Ovary (tissue), 9 donors: Measurements from ENCODE around the gene SUGCT. TPM values are rescaled to one million over a fixed set of nuclear protein-coding genes. Genes with fewer than 3 reads are reported as not detected.

Experiments
- DNase-seq, 5 donors: peaks; one replicate each; pipeline ENCODE4 v3.0.0-alpha.2; 2019 to 2020
- H3K27ac ChIP-seq, 2 donors: fragments of 200-600 bp; one replicate each; pipeline versions ENCODE4 v1.5.1 to v1.8.0; 2019 to 2022
- H3K27me3 ChIP-seq: fragments of 200-600 bp; one replicate; pipeline ENCODE4 v1.8.0; 2022
- H3K36me3 ChIP-seq: fragments of 200-600 bp; sonication (generic); one replicate; pipeline ENCODE4 v1.5.1; 2019
- H3K4me1 ChIP-seq: one replicate; pipeline ENCODE4 v1.8.1; 2013; ENCODE audit warnings: mild to moderate bottlenecking, moderate library complexity; ENCODE audit not compliant: insufficient read depth
- H3K4me3 ChIP-seq: fragments of 200-600 bp; sonication (generic); one replicate; pipeline ENCODE4 v1.5.1; 2017
- H3K9me3 ChIP-seq, 2 donors: fragments of 200-600 bp in 1 of 2; sonication (generic) in 1 of 2; one replicate each; pipeline versions ENCODE4 v1.5.1 to v1.8.1; 2013 to 2019; ENCODE audit warnings: mild to moderate bottlenecking in 1 of 2, moderate library complexity in 1 of 2
- CTCF ChIP-seq, 3 donors: fragments of 450-650 bp in 2 of 3; fragments of 200-600 bp in 1 of 3; IDR thresholded peaks; one replicate each; pipeline versions ENCODE4 v1.5.1 to v1.8.0; 2016 to 2022; ENCODE audit warnings: antibody characterized with exemption in 3 of 3, mild to moderate bottlenecking in 1 of 3
- EP300 ChIP-seq: sonication (generic); formaldehyde crosslinking; IDR thresholded peaks from one replicate; pipeline ENCODE4 v1.6.1; 2017; ENCODE audit warnings: antibody characterized with exemption
- POLR2A ChIP-seq: fragments of 450-650 bp; IDR thresholded peaks from one replicate; pipeline ENCODE4 v1.6.1; 2017; ENCODE audit warnings: antibody characterized with exemption, mild to moderate bottlenecking, moderate library complexity
- WGBS, 3 donors: extraction: QIAGEN DNeasy Blood & Tissue Kit in 1 of 3; methylation state at CpG; one replicate each; pipeline versions ENCODE4 v1.1.5 to v1.1.7; 2013 to 2017; 5-methylcytosine and 5-hydroxymethylcytosine counted together
- intact Hi-C, 4 donors: fragments of 100-400 bp; cut with DNase I; formaldehyde crosslinking; loops; one replicate each; pipeline versions ENCODE4 v1.11.0 to v1.15.1; 2022 to 2023
- polyA plus RNA-seq, 2 donors: library from polyadenylated mRNA; stranded (reverse); fragments of 200-250 nt in 1 of 2; fragments of 350-450 nt in 1 of 2; fragmentation: Illumina TruSeq in 1 of 2; extraction: RNeasy Lipid Tissue Mini Kit (QIAGEN cat#74804) in 1 of 2; gene quantifications; one replicate each; pipeline ENCODE4 v1.2.3, GENCODE V29; 2013 to 2014
- total RNA-seq, 7 donors: library from RNA; depleted of rRNA in 2 of 7; stranded (reverse); fragments of >200 nt in 2 of 7; fragmentation: NEBNext Ultra II Directional in 3 of 7; extraction: Animal tissue kit (Norgen Biotek cat#: 25700) in 3 of 7; gene quantifications; one replicate each; pipeline versions ENCODE4 v1.1.0 to v1.2.4, GENCODE V29; 2016 to 2023
- donor health status: DM: no; HTN: no; CAD: no; lungs with moderate emphysema.
- donor health status: DM: no; HTN: no; CAD: no.
- donor health status: Bipolar disorder and iron deficiency.
- donor health status: DM: yes; HTN: yes; CAD: no.
- donor health status: DM: no; HTN: no; CAD: no.
- donor health status: DM: yes; HTN: yes; CAD: no.

The SUGCT gene
- total and polyA plus RNA-seq, 9 donors, result 3.4 to 9.3 (median 7.8) TPM

DNA sequence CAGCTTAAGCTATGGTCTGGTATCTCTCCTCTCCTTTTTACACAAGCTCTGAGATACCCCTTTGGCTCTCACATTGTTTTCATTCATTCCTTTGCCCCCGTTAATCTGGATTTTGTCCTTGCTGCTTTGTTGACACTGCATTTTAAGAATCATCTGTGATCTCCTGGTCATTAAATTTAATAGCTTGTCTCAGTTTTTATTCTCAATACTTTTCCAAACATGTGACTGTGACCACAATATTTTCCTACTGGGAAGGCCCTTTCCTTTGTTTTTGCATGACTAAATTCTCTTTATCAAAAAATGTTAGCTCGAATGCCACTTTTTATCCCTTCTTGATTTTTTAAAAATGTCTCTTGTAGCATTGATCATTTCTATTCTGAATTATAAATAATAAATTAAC is 171.2 kb downstream of the SUGCT start:
- TF ChIP-seq CTCF (IDR thresholded peaks at IDR 0.05) (no peak), EP300 (no peak), POLR2A (no peak)

GRCh38 chr7:40306596-40306995 is 171.8 kb downstream of the SUGCT start:
- H3K27ac ChIP-seq, result no peak overlapping the region
- no peaks in the 10 kb centered on the region for H3K27me3 ChIP-seq
- H3K4me3 ChIP-seq, result no peak overlapping the region
- DNase-seq, result no peak
- intact Hi-C loops, result no loop called here
- no peaks in the 10 kb centered on the region for H3K9me3 ChIP-seq
- H3K36me3 ChIP-seq, result no peaks in the 10 kb centered on the region
- no peaks in the 10 kb centered on the region for H3K4me1 ChIP-seq
- no peak for TF ChIP-seq POLR2A
- TF ChIP-seq EP300, result no peak
- TF ChIP-seq CTCF (IDR thresholded peaks at IDR 0.05), result no peak

More for the DNA sequence above, 171.2 kb downstream of the SUGCT start:
- no peaks in the 10 kb centered on the region for H3K36me3 ChIP-seq
- no peaks in the 10 kb centered on the region for H3K4me1 ChIP-seq
- H3K27ac ChIP-seq, result no peak overlapping the region
- no peak for DNase-seq
- intact Hi-C loops, result no loop called here
- 19 to 31% (median 20%) methylated on average over 2 of the region's 2 CpGs for WGBS, 3 donors
- H3K4me3 ChIP-seq, result no peak overlapping the region
- no peaks in the 10 kb centered on the region for H3K9me3 ChIP-seq
- no peaks in the 10 kb centered on the region for H3K27me3 ChIP-seq

DNA sequence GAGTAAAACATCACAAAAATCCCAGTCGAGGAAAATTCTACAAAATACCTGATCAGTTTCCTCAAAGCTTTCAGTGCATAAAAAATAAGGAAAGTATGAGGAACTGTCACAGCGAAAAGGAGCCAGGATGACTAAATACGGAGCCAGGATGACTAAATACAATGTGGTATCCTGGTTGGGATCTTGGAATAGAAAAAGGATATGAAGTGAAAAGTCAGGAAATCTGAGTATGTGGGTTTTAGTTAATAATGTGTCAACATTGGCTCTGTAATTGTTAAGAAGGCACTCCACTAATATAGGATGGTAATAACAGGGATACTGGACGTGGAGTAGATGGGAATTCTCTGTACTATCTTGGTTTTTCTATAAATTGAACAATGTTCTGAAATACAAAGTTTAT is 175.5 kb downstream of the SUGCT start:
- TF ChIP-seq POLR2A (no peak), EP300 (no peak), CTCF (IDR thresholded peaks at IDR 0.05) (no peak)
- intact Hi-C loops, result no loop called here
- Histone ChIP-seq H3K27me3 (no peaks in the 10 kb centered on the region), H3K4me3 (no peak overlapping the region), H3K27ac (no peak overlapping the region), H3K36me3 (no peaks in the 10 kb centered on the region), H3K9me3 (no peaks in the 10 kb centered on the region), H3K4me1 (no peaks in the 10 kb centered on the region)
- DNase-seq, result no peak
- 87 to 89% (median 88%) methylated on average over 4 of the region's 4 CpGs for whole genome bisulfite sequencing, 3 donors

GRCh38 chr7:40311307-40311706 is 176.5 kb downstream of the SUGCT start:
- no peak overlapping the region for H3K27ac ChIP-seq
- TF ChIP-seq CTCF (IDR thresholded peaks at IDR 0.05) (no peak), EP300 (no peak), POLR2A (no peak)
- intact Hi-C loops, result no loop called here
- 91 to 93% (median 91%) methylated on average over 3 of the region's 3 CpGs for WGBS, 3 donors
- H3K27me3 ChIP-seq, result no peaks in the 10 kb centered on the region
- no peaks in the 10 kb centered on the region for H3K9me3 ChIP-seq
- no peaks in the 10 kb centered on the region for H3K36me3 ChIP-seq
- DNase-seq, result no peak
- H3K4me3 ChIP-seq, result no peak overlapping the region
- no peaks in the 10 kb centered on the region for H3K4me1 ChIP-seq

- Histone ChIP-seq H3K4me3 (no peak overlapping the region), H3K4me1 (no peaks in the 10 kb centered on the region), H3K27me3 (no peaks in the 10 kb centered on the region), H3K36me3 (no peaks in the 10 kb centered on the region), H3K9me3 (no peaks in the 10 kb centered on the region), H3K27ac (no peak overlapping the region)
- intact Hi-C loops, result no loop called here
- TF ChIP-seq CTCF (IDR thresholded peaks at IDR 0.05) (no peak), EP300 (no peak), POLR2A (no peak)
- 92 to 97% (median 97%) methylated on average over 2 of the region's 2 CpGs for WGBS, 3 donors
- no peak for DNase-seq
These were observed 180.5 kb downstream of the SUGCT start for GRCh38 chr7:40315277-40315676.
